Epithelial cell of proximal tubule (primary cell): ENCODE measurements around the gene CPT1C. TPM values are rescaled to one million over a fixed set of nuclear protein-coding genes. Genes with fewer than 3 reads are reported as not detected.

ENCODE experiments used
- DNase-seq: peaks from one replicate; pipeline ENCODE4 v3.0.0-alpha.2; 2011; ENCODE audit warnings: low read depth
- H3K4me3 ChIP-seq: 2 replicates; pipeline ENCODE4 v1.5.1; 2011; ENCODE audit warnings: low read depth, mild to moderate bottlenecking, low read length
- total RNA-seq: library from RNA; depleted of rRNA; stranded (reverse); fragments of >200 nt; gene quantifications from 2 replicates; pipeline ENCODE4 v1.2.3, GENCODE V29; 2015
- TF ChIP-seq, protein P1 (sequence below): conservative IDR thresholded peaks from 2 replicates; pipeline ENCODE4 v1.5.1; 2012; ENCODE audit warnings: low read depth, mild to moderate bottlenecking, low read length

CPT1C gene
- total RNA-seq, 1 donor from 2014 or later = 9.9 TPM

DNA sequence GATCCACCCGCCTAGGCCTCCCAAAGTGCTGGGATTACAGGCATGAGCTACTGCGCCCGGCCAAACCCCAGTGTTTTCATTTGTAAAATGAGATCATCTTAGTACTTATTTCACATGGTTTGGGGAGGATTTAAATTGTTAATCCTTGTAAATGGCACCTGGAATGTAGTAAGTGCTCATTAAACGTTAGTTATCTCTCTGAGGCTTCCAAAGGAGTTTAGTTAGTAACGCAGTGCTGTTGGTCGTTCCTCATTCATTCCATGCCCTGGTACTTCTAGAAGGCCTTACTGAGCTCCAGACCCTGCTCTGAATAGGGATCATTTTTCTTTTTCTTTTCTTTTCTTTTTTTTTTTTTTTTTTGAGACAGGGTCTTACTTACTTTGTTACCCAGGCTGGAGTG lies 5.2 kb downstream of the CPT1C start:
- H3K4me3 ChIP-seq = no peak overlapping the region
- no peak for DNase-seq
- TF ChIP-seq, protein P1, sequence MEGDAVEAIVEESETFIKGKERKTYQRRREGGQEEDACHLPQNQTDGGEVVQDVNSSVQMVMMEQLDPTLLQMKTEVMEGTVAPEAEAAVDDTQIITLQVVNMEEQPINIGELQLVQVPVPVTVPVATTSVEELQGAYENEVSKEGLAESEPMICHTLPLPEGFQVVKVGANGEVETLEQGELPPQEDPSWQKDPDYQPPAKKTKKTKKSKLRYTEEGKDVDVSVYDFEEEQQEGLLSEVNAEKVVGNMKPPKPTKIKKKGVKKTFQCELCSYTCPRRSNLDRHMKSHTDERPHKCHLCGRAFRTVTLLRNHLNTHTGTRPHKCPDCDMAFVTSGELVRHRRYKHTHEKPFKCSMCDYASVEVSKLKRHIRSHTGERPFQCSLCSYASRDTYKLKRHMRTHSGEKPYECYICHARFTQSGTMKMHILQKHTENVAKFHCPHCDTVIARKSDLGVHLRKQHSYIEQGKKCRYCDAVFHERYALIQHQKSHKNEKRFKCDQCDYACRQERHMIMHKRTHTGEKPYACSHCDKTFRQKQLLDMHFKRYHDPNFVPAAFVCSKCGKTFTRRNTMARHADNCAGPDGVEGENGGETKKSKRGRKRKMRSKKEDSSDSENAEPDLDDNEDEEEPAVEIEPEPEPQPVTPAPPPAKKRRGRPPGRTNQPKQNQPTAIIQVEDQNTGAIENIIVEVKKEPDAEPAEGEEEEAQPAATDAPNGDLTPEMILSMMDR = no peak

DNA sequence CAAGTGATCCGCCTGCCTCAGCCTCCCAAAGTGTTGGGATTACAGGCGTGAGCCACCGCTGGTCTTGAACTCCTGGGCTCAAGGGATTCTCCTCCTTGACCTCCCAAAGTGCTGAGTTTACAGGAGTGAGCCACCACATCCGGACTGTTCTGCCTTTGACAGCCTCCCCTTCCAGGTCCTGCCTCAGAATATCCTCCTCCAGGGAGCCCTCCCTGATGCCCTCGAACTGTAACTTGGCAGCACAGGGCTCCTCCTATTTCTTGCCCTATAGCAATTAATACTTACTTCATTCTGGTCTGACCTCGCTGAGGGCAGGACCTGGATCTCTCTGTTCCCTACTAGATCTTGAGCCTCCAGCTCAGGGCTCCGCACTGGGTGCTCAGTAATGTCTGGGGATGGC lies 5.9 kb downstream of the CPT1C start:
- H3K4me3 ChIP-seq = no peak overlapping the region
- no peak for DNase-seq
- TF ChIP-seq, protein P1 = no peak

- DNase-seq = no peak
- TF ChIP-seq, protein P1 = no peak
- no peak overlapping the region for H3K4me3 ChIP-seq
Observed at GRCh38 chr19:49699364-49699763, 8.4 kb downstream of the CPT1C start.

- TF ChIP-seq, protein P1 = no peak
- H3K4me3 ChIP-seq = no peak overlapping the region
- DNase-seq = no peak
Observed at GRCh38 chr19:49700563-49700962, 9.6 kb downstream of the CPT1C start.

- DNase-seq = no peak
- no peak overlapping the region for H3K4me3 ChIP-seq
- TF ChIP-seq, protein P1 = no peak
Observed at GRCh38 chr19:49701271-49701786, 10.4 kb downstream of the CPT1C start.

DNA sequence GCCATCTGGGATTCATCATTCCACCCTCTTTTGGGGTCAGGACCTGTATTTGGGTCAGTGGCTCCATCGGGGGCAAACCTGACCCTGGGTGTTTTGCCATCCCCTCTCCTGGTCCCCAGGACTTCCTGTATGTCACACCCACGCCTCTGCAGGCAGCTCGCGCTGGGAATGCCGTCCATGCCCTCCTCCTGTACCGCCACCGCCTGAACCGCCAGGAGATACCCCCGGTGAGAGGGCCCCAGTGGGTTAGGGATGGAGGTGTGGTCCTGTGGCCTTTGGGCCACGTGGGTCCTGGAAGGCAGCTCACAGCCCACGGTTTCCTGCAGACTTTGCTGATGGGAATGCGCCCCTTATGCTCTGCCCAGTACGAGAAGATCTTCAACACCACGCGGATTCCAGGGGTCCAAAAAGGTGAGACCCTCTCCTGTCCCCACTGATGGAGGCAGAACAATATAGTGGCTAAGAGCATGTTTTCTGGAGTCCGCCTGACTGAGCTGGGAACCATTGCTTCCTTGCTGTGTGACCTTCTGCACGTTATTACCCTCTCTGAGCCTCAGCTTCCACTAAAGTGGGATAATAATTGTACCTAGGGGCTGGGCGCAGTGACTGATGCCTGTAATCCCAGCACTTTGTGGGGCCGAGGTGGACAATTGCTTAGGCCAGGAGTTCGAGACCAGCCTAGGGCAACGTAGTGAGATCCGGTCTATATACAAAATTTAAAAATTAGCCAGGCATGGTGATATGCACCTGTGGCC lies 14.1 kb downstream of the CPT1C start:
- no peak for DNase-seq
- no peak overlapping the region for H3K4me3 ChIP-seq
- TF ChIP-seq, protein P1 = no peak

- H3K4me3 ChIP-seq = no peak overlapping the region
- no peak for DNase-seq
- TF ChIP-seq, protein P1 = no peak
Observed at GRCh38 chr19:49705919-49706318, 15.0 kb downstream of the CPT1C start.
